ENCODE results near the gene UCMA.

GRCh38 chr10:13222151-13222550 lies 12.0 kb downstream of the UCMA start:
- TF ChIP-seq CTCF (conservative IDR thresholded peaks at IDR 0.05) (no peak), ZFX (IDR thresholded peaks at IDR 0.05) (no peak)
